WTC11 (cell line): ENCODE measurements around the gene DYNLT3.

ENCODE experiments used
- CTCF ChIP-seq: fragments of 200-600 bp; IDR thresholded peaks from 2 replicates; pipeline ENCODE4 v1.8.0; 2022; ENCODE audit warnings: antibody characterized with exemption
- ETV6 ChIP-seq: sonication (generic); formaldehyde crosslinking; IDR thresholded peaks from 2 replicates; pipeline ENCODE4 v1.8.1; 2022; ENCODE audit warnings: mild to moderate bottlenecking, missing genetic modification reagents
- NR3C1 ChIP-seq: sonication (generic); formaldehyde crosslinking; conservative IDR thresholded peaks from 2 replicates; pipeline ENCODE4 v1.8.1; 2023; ENCODE audit warnings: low read depth, mild to moderate bottlenecking, missing genetic modification reagents
- TCF7 ChIP-seq: sonication (generic); formaldehyde crosslinking; IDR thresholded peaks from 2 replicates; pipeline ENCODE4 v1.8.0; 2022; ENCODE audit warnings: mild to moderate bottlenecking, low read depth, missing genetic modification reagents, moderate library complexity
- TF ChIP-seq, protein P1 (sequence below): sonication (generic); formaldehyde crosslinking; IDR thresholded peaks from 2 replicates; pipeline ENCODE4 v1.8.0; 2022; ENCODE audit warnings: mild to moderate bottlenecking, missing genetic modification reagents
- TF ChIP-seq, protein P2 (sequence below): sonication (generic); formaldehyde crosslinking; conservative IDR thresholded peaks from 2 replicates; pipeline ENCODE4 v1.8.1; 2022; ENCODE audit warnings: mild to moderate bottlenecking, missing genetic modification reagents
- TF ChIP-seq, protein P3 (sequence below): sonication (generic); formaldehyde crosslinking; IDR thresholded peaks from 2 replicates; pipeline ENCODE4 v1.8.0; 2022; ENCODE audit warnings: mild to moderate bottlenecking, missing genetic modification reagents
- TF ChIP-seq, protein P4 (sequence below): fragments of 250-450 bp; sonication (Bioruptor Pico); IDR thresholded peaks from 2 replicates; pipeline ENCODE4 v1.9.0; 2021; ENCODE audit warnings: mild to moderate bottlenecking

DNA sequence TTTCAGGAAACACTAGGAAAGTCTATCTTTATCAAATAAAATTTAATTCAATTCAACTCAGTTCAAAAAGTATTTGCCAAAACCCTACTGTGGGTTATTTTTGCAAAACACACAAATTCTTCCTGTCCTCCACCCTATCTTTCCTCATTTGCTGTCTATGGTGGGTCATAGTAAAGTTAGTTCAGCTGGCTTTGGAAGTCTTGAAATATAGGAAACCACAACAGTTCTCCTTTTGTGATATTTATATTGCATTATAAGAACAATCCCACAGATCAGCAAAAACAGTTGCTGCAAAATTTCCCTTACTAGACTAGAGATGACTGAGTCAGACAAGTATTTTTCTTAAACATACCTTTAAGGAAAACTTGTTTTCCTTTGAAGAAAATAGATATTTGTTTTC lies 45.3 kb downstream of the DYNLT3 start:
- TF ChIP-seq CTCF (no peak), ETV6 (CRISPR knock-in tag) (no peak), TCF7 (CRISPR knock-in tag) (no peak), NR3C1 (no peak)
- TF ChIP-seq, protein P1, sequence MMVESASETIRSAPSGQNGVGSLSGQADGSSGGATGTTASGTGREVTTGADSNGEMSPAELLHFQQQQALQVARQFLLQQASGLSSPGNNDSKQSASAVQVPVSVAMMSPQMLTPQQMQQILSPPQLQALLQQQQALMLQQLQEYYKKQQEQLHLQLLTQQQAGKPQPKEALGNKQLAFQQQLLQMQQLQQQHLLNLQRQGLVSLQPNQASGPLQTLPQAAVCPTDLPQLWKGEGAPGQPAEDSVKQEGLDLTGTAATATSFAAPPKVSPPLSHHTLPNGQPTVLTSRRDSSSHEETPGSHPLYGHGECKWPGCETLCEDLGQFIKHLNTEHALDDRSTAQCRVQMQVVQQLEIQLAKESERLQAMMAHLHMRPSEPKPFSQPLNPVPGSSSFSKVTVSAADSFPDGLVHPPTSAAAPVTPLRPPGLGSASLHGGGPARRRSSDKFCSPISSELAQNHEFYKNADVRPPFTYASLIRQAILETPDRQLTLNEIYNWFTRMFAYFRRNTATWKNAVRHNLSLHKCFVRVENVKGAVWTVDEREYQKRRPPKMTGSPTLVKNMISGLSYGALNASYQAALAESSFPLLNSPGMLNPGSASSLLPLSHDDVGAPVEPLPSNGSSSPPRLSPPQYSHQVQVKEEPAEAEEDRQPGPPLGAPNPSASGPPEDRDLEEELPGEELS (CRISPR knock-in tag), result no peak
- TF ChIP-seq, protein P2, sequence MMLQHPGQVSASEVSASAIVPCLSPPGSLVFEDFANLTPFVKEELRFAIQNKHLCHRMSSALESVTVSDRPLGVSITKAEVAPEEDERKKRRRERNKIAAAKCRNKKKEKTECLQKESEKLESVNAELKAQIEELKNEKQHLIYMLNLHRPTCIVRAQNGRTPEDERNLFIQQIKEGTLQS (CRISPR knock-in tag), result no peak
- TF ChIP-seq, protein P3, sequence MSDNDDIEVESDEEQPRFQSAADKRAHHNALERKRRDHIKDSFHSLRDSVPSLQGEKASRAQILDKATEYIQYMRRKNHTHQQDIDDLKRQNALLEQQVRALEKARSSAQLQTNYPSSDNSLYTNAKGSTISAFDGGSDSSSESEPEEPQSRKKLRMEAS (CRISPR knock-in tag), result no peak
- TF ChIP-seq, protein P4, sequence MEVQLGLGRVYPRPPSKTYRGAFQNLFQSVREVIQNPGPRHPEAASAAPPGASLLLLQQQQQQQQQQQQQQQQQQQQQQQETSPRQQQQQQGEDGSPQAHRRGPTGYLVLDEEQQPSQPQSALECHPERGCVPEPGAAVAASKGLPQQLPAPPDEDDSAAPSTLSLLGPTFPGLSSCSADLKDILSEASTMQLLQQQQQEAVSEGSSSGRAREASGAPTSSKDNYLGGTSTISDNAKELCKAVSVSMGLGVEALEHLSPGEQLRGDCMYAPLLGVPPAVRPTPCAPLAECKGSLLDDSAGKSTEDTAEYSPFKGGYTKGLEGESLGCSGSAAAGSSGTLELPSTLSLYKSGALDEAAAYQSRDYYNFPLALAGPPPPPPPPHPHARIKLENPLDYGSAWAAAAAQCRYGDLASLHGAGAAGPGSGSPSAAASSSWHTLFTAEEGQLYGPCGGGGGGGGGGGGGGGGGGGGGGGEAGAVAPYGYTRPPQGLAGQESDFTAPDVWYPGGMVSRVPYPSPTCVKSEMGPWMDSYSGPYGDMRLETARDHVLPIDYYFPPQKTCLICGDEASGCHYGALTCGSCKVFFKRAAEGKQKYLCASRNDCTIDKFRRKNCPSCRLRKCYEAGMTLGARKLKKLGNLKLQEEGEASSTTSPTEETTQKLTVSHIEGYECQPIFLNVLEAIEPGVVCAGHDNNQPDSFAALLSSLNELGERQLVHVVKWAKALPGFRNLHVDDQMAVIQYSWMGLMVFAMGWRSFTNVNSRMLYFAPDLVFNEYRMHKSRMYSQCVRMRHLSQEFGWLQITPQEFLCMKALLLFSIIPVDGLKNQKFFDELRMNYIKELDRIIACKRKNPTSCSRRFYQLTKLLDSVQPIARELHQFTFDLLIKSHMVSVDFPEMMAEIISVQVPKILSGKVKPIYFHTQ, result no peak
